H9 (cell line): ENCODE measurements around the gene XPR1. TPM values are rescaled to one million over a fixed set of nuclear protein-coding genes. Genes with fewer than 3 reads are reported as not detected.

ENCODE experiments used
- DNase-seq: peaks from one replicate; pipeline ENCODE4 v3.0.0-alpha.2; 2017
- H2AFZ ChIP-seq: one replicate; pipeline ENCODE4 v1.6.1; 2013; ENCODE audit warnings: mild to moderate bottlenecking, low read length, control low read depth, moderate library complexity
- H2AK5ac ChIP-seq: 2 replicates; pipeline ENCODE4 v1.6.1; 2013; ENCODE audit warnings: low read length, control low read depth, mixed read lengths; ENCODE audit not compliant: insufficient read length
- H2BK120ac ChIP-seq: one replicate; pipeline ENCODE4 v1.6.1; 2013; ENCODE audit warnings: low read depth, mild to moderate bottlenecking, low read length, control low read depth, inconsistent platforms; ENCODE audit not compliant: poor library complexity, severe bottlenecking
- H2BK12ac ChIP-seq: 2 replicates; pipeline ENCODE4 v1.6.1; 2013; ENCODE audit warnings: low read length, control low read depth, mixed read lengths, low read depth; ENCODE audit not compliant: insufficient read length
- H2BK15ac ChIP-seq: 2 replicates; pipeline ENCODE4 v1.6.1; 2013; ENCODE audit warnings: low read depth, low read length, control low read depth
- H2BK20ac ChIP-seq: one replicate; pipeline ENCODE4 v1.6.1; 2013; ENCODE audit warnings: low read depth, mild to moderate bottlenecking, low read length, control low read depth, inconsistent platforms; ENCODE audit not compliant: poor library complexity, severe bottlenecking
- H2BK5ac ChIP-seq: 2 replicates; pipeline ENCODE4 v1.6.1; 2013; ENCODE audit warnings: low read length, control low read depth, mixed read lengths; ENCODE audit not compliant: insufficient read length
- H3K14ac ChIP-seq: 2 replicates; pipeline ENCODE4 v1.6.1; 2013; ENCODE audit warnings: low read length, control low read depth; ENCODE audit not compliant: insufficient read depth
- H3K18ac ChIP-seq: 2 replicates; pipeline ENCODE4 v1.6.1; 2013; ENCODE audit warnings: low read depth, mild to moderate bottlenecking, mixed read lengths, low read length, control low read depth; ENCODE audit not compliant: insufficient read length
- H3K23ac ChIP-seq: 2 replicates; pipeline ENCODE4 v1.6.1; 2013; ENCODE audit warnings: low read length, control low read depth, mixed read lengths, low read depth; ENCODE audit not compliant: insufficient read length
- H3K23me2 ChIP-seq: 2 replicates; pipeline ENCODE4 v1.6.1; 2013; ENCODE audit warnings: low read depth, mild to moderate bottlenecking, mixed read lengths, low read length, control low read depth; ENCODE audit not compliant: insufficient read length, poor library complexity, severe bottlenecking
- H3K27ac ChIP-seq: 2 replicates; pipeline ENCODE4 v1.5.1; 2013; ENCODE audit warnings: low read length, control low read depth, mixed read lengths, low read depth; ENCODE audit not compliant: insufficient read length
- H3K27me3 ChIP-seq: 2 replicates; pipeline ENCODE4 v1.6.1; 2013; ENCODE audit warnings: low read length, control low read depth, inconsistent platforms; ENCODE audit not compliant: insufficient read depth
- H3K4ac ChIP-seq: 2 replicates; pipeline ENCODE4 v1.6.1; 2013; ENCODE audit warnings: low read depth, mild to moderate bottlenecking, control low read depth, inconsistent platforms, low read length, moderate library complexity
- H3K4me1 ChIP-seq: 2 replicates; pipeline ENCODE4 v1.6.1; 2013; ENCODE audit warnings: low read length, control low read depth, inconsistent platforms; ENCODE audit not compliant: insufficient read depth
- H3K4me2 ChIP-seq: 2 replicates; pipeline ENCODE4 v1.6.1; 2013; ENCODE audit warnings: low read length, control low read depth, mixed read lengths; ENCODE audit not compliant: insufficient read length, insufficient read depth
- H3K56ac ChIP-seq: 2 replicates; pipeline ENCODE4 v1.6.1; 2013; ENCODE audit warnings: low read depth, mild to moderate bottlenecking, mixed read lengths, low read length, control low read depth; ENCODE audit not compliant: insufficient read length
- H3K79me1 ChIP-seq: 2 replicates; pipeline ENCODE4 v1.6.1; 2013; ENCODE audit warnings: low read depth, mild to moderate bottlenecking, moderate library complexity, low read length, control low read depth, inconsistent platforms; ENCODE audit not compliant: insufficient read depth, poor library complexity, severe bottlenecking
- H3K79me2 ChIP-seq: 2 replicates; pipeline ENCODE4 v1.6.1; 2013; ENCODE audit warnings: low read length, control low read depth, inconsistent platforms; ENCODE audit not compliant: insufficient read depth
- H3K9ac ChIP-seq: 2 replicates; pipeline ENCODE4 v1.6.1; 2013; ENCODE audit warnings: low read length, control low read depth, mixed read lengths; ENCODE audit not compliant: insufficient read length; ENCODE audit errors: extremely low read depth
- H3K9me3 ChIP-seq: one replicate; pipeline ENCODE4 v1.6.1; 2013; ENCODE audit warnings: low read depth, low read length, inconsistent platforms; ENCODE audit not compliant: control insufficient read depth
- H3T11ph ChIP-seq: one replicate; pipeline ENCODE4 v1.6.1; 2013; ENCODE audit warnings: mild to moderate bottlenecking, low read length, control low read depth, inconsistent platforms
- H4K20me1 ChIP-seq: one replicate; pipeline ENCODE4 v1.6.1; 2013; ENCODE audit not compliant: control insufficient read depth, insufficient read length, insufficient read depth
- H4K5ac ChIP-seq: 2 replicates; pipeline ENCODE4 v1.6.1; 2013; ENCODE audit warnings: low read depth, mild to moderate bottlenecking, mixed read lengths, low read length, control low read depth; ENCODE audit not compliant: insufficient read length
- H4K8ac ChIP-seq: replicated peaks from 2 replicates; pipeline ENCODE4 v1.6.1; 2013; ENCODE audit warnings: low read length, control low read depth, mixed read lengths, low read depth; ENCODE audit not compliant: insufficient read length
- H4K91ac ChIP-seq: 2 replicates; pipeline ENCODE4 v1.6.1; 2013; ENCODE audit warnings: low read depth, mild to moderate bottlenecking, moderate library complexity, mixed read lengths, low read length, control low read depth; ENCODE audit not compliant: insufficient read length
- H3K27ac Mint-ChIP-seq, 3 experiments: 2 replicates in 2 of 3; 3 replicates in 1 of 3; pipeline ENCODE4 v1.8.0; 2020 to 2021; ENCODE audit warnings: mixed read lengths in 3 of 3, mild to moderate bottlenecking in 1 of 3, moderate library complexity in 1 of 3
- H3K27me3 Mint-ChIP-seq: 2 replicates; pipeline ENCODE4 v1.8.0; 2021; ENCODE audit warnings: low read depth, mild to moderate bottlenecking, moderate library complexity, mixed read lengths
- H3K36me3 Mint-ChIP-seq, 3 experiments: 2 replicates in 2 of 3; 3 replicates in 1 of 3; pipeline ENCODE4 v1.8.0; 2020 to 2021; ENCODE audit warnings: low read depth in 3 of 3, mixed read lengths in 3 of 3; ENCODE audit not compliant: insufficient read depth in 1 of 3
- H3K4me1 Mint-ChIP-seq, 2 experiments: 2 replicates each; pipeline ENCODE4 v1.8.0; 2020; ENCODE audit warnings: mixed read lengths in 2 of 2
- H3K4me3 Mint-ChIP-seq, 2 experiments: 2 replicates in 1 of 2; 3 replicates in 1 of 2; pipeline ENCODE4 v1.8.0; 2020 to 2021; ENCODE audit warnings: mild to moderate bottlenecking in 2 of 2, mixed read lengths in 2 of 2, moderate library complexity in 1 of 2
- H3K9me3 Mint-ChIP-seq, 2 experiments: 2 replicates in 1 of 2; 3 replicates in 1 of 2; pipeline ENCODE4 v1.8.0; 2020; ENCODE audit warnings: mild to moderate bottlenecking in 2 of 2, mixed read lengths in 2 of 2, moderate library complexity in 1 of 2
- WGBS: extraction: QIAGEN DNeasy Blood & Tissue Kit; methylation state at CpG from one replicate; pipeline ENCODE4 v1.1.7; 2013; ENCODE audit warnings: missing lambda C conversion rate, low lambda C conversion rate, mixed read lengths; ENCODE audit not compliant: insufficient read length; ENCODE audit errors: extremely low coverage; 5-methylcytosine and 5-hydroxymethylcytosine counted together
- total RNA-seq: library from RNA; stranded (reverse); gene quantifications from 2 replicates; pipeline ENCODE4 v1.2.1, GENCODE V29; 2021
- TF ChIP-seq, protein P1 (sequence below): fragments of 200-600 bp; sonication (generic); conservative IDR thresholded peaks from 3 replicates; pipeline ENCODE4 v1.8.0; 2021; ENCODE audit warnings: antibody characterized with exemption, mild to moderate bottlenecking

XPR1 gene
- total RNA-seq, 1 experiment from 2014 or later = 34.1 TPM

DNA sequence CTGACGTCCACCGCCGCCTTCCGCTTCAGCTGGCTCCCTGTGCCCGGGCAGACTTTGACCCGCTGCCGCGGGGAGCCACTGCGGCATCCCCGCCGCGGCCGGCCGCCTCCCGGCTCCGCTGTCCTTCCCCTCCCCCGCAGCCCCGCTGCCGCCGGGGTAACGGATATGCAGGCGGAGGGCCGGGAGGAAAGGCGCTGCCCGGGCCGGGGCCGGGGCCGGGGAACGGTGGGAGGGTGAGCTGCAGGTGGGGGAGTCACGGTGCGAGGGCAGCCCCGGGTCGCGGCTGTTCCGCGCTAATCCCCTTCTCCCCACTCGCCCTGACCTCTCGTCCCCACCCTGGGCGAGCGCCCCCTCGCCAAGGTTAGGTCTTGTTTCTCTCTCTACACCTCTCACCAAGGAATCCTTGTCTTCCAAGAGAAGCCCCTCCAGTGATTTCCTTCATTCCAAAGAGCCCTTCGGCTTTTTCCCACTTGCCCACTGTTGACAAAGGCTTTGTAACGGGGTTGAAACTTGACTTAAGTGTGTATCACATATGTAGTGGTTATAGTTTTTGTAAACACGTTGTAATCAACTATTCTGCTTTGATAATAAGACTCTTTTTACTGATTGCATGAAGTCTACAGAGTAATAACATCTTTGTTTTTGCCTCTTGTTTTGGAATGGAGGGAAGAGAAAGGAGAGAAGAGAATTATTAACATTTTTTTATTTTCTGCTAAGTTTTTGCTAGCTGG is 669 bp downstream of the XPR1 start:
- Histone ChIP-seq H4K91ac (no peak overlapping the region), H3K23ac (no peak overlapping the region), H2BK120ac (no peak overlapping the region), H3K27me3 (no peaks in the 10 kb centered on the region), H2AK5ac (no peak overlapping the region), H2BK12ac (no peak overlapping the region), H4K5ac (no peak overlapping the region), H3K4me1 (peaks cover 4% of the 10 kb centered on the region; the same call in 1 of the 2 replicates), H3K4me2 (peak overlapping the region; percentile 60), H2BK5ac (no peak overlapping the region), H3K56ac (no peak overlapping the region), H3K79me1 (no peaks in the 10 kb centered on the region), H3K9me3 (no peaks in the 10 kb centered on the region), H3K14ac (peak overlapping the region; percentile 76), H3K18ac (peak overlapping the region; percentile 79), H3K27ac (no peak overlapping the region), H4K20me1 (no peaks in the 10 kb centered on the region), H3K79me2 (peaks cover 6% of the 10 kb centered on the region; the same call in 1 of the 2 replicates), H4K8ac (no peak overlapping the region), H3K9ac (peak overlapping the region; percentile 64), H2AFZ (no peak overlapping the region), H2BK20ac (no peak overlapping the region), H3K4ac (no peak overlapping the region), H3T11ph (no peak overlapping the region), H2BK15ac (no peak overlapping the region), H3K23me2 (no peaks in the 10 kb centered on the region)
- Mint-ChIP-seq H3K9me3 (no peaks in the 10 kb centered on the region), H3K36me3 (no peaks in the 10 kb centered on the region), H3K4me1 (peaks cover 6 to 8% of the 10 kb centered on the region in 2 experiments), H3K4me3 (no peak overlapping the region), H3K27me3 (no peaks in the 10 kb centered on the region; the same call in 1 of the 2 replicates), H3K27ac (peak overlapping the region in 2 of 3 experiments; percentile 80 to 81; a peak in 2 of 7 replicates)
- WGBS = no CpG with 5 or more reads among the region's 44 CpGs
- DNase-seq = peak; percentile 72
- TF ChIP-seq, protein P1, sequence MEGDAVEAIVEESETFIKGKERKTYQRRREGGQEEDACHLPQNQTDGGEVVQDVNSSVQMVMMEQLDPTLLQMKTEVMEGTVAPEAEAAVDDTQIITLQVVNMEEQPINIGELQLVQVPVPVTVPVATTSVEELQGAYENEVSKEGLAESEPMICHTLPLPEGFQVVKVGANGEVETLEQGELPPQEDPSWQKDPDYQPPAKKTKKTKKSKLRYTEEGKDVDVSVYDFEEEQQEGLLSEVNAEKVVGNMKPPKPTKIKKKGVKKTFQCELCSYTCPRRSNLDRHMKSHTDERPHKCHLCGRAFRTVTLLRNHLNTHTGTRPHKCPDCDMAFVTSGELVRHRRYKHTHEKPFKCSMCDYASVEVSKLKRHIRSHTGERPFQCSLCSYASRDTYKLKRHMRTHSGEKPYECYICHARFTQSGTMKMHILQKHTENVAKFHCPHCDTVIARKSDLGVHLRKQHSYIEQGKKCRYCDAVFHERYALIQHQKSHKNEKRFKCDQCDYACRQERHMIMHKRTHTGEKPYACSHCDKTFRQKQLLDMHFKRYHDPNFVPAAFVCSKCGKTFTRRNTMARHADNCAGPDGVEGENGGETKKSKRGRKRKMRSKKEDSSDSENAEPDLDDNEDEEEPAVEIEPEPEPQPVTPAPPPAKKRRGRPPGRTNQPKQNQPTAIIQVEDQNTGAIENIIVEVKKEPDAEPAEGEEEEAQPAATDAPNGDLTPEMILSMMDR = peak; percentile 45; the same call in 1 of the 3 replicates
